KMS-11 (cell line): ENCODE data around the gene HSF4.
A peak's percentile ranks its signal among the peaks of the same experiment; 100 is the strongest.

Source experiments
- H2AFZ ChIP-seq: fragments of 200-600 bp; sonication (generic); 2 replicates; pipeline ENCODE4 v1.6.1; 2016; ENCODE audit warnings: antibody characterized with exemption, mixed run types, low read depth
- H3K27ac ChIP-seq: fragments of 200-600 bp; sonication (generic); 2 replicates; pipeline ENCODE4 v1.6.1; 2016; ENCODE audit warnings: mild to moderate bottlenecking, mixed run types
- H3K27me3 ChIP-seq: fragments of 200-600 bp; sonication (generic); 2 replicates; pipeline ENCODE4 v1.6.1; 2017; ENCODE audit warnings: mild to moderate bottlenecking, low read depth, mixed run types, moderate library complexity; ENCODE audit not compliant: insufficient read depth
- H3K36me3 ChIP-seq: fragments of 200-600 bp; sonication (generic); 2 replicates; pipeline ENCODE4 v1.6.1; 2017; ENCODE audit warnings: mild to moderate bottlenecking, mixed run types; ENCODE audit not compliant: insufficient read depth
- H3K4me1 ChIP-seq: fragments of 200-600 bp; sonication (generic); 2 replicates; pipeline ENCODE4 v1.6.1; 2016; ENCODE audit warnings: mild to moderate bottlenecking, low read depth, mixed run types; ENCODE audit not compliant: poor library complexity, severe bottlenecking
- H3K4me2 ChIP-seq: fragments of 200-600 bp; sonication (generic); 2 replicates; pipeline ENCODE4 v1.7.0; 2016; ENCODE audit warnings: mild to moderate bottlenecking, mixed run types
- H3K4me3 ChIP-seq: fragments of 200-600 bp; sonication (generic); IDR thresholded peaks from 2 replicates; pipeline ENCODE4 v1.6.1; 2017; ENCODE audit warnings: low read depth, low read length, mixed read lengths; ENCODE audit not compliant: insufficient read depth
- H3K79me2 ChIP-seq: fragments of 200-600 bp; sonication (generic); 2 replicates; pipeline ENCODE4 v1.6.1; 2016; ENCODE audit warnings: low read depth, mixed run types; ENCODE audit not compliant: insufficient read depth
- H3K9ac ChIP-seq: fragments of 200-600 bp; sonication (generic); 2 replicates; pipeline ENCODE4 v1.6.1; 2016; ENCODE audit warnings: mild to moderate bottlenecking, mixed run types
- H4K20me1 ChIP-seq: fragments of 200-600 bp; sonication (generic); 2 replicates; pipeline ENCODE4 v1.6.1; 2016; ENCODE audit warnings: mild to moderate bottlenecking, mixed run types; ENCODE audit not compliant: insufficient read depth
- CTCF ChIP-seq: fragments of 200-600 bp; sonication (generic); conservative IDR thresholded peaks from 2 replicates; pipeline ENCODE4 v1.6.1; 2017; ENCODE audit warnings: low read depth, mild to moderate bottlenecking, antibody characterized with exemption, low read length, moderate library complexity, mixed read lengths

The HSF4 gene

GRCh38 chr16:67190041-67190440, 25.5 kb downstream of the HSF4 start, which contains the start of gene EXOC3L1:
EXOC3L1 (minus strand) TSS chr16:67190136; CDS start chr16:67189676, 460 bp downstream.
- H3K27me3 ChIP-seq, result peaks cover 17% of the 10 kb centered on the region; the same call in 1 of the 2 replicates
- H4K20me1 ChIP-seq, result no peaks in the 10 kb centered on the region
- H3K4me3 ChIP-seq, result no peak within 1 kb of the TSS
- no peak for TF ChIP-seq CTCF
- no peak within 1 kb of the TSS for H3K9ac ChIP-seq
- H3K4me1 ChIP-seq, result peaks cover 19% of the 10 kb centered on the region
- H3K36me3 ChIP-seq, result no peaks in the 10 kb centered on the region
- H3K4me2 ChIP-seq, result no peak within 1 kb of the TSS
- no peak within 1 kb of the TSS for H3K27ac ChIP-seq
- no peak within 1 kb of the TSS for H2AFZ ChIP-seq
- H3K79me2 ChIP-seq, result peaks cover 24% of the 10 kb centered on the region

GRCh38 chr16:67190448-67191399, 26.2 kb downstream of the HSF4 start:
- Histone ChIP-seq H3K27ac (no peak overlapping the region), H3K4me2 (no peak overlapping the region), H3K4me1 (peaks cover 19% of the 10 kb centered on the region), H3K79me2 (peaks cover 24% of the 10 kb centered on the region), H4K20me1 (no peaks in the 10 kb centered on the region), H3K27me3 (peaks cover 14% of the 10 kb centered on the region; the same call in 1 of the 2 replicates), H3K36me3 (no peaks in the 10 kb centered on the region), H3K4me3 (no peak overlapping the region), H3K9ac (no peak overlapping the region), H2AFZ (no peak overlapping the region)
- TF ChIP-seq CTCF, result no peak

GRCh38 chr16:67191411-67191994, 27.0 kb downstream of the HSF4 start:
- no peaks in the 10 kb centered on the region for H4K20me1 ChIP-seq
- H3K36me3 ChIP-seq, result no peaks in the 10 kb centered on the region; the same call in 1 of the 2 replicates
- no peak overlapping the region for H3K4me3 ChIP-seq
- TF ChIP-seq CTCF, result no peak
- H3K79me2 ChIP-seq, result peaks cover 24% of the 10 kb centered on the region
- H3K27me3 ChIP-seq, result peaks cover 6% of the 10 kb centered on the region; the same call in 1 of the 2 replicates
- H3K4me2 ChIP-seq, result peak overlapping the region; percentile 95; the same call in 1 of the 2 replicates
- H3K4me1 ChIP-seq, result peaks cover 19% of the 10 kb centered on the region
- peak overlapping the region; percentile 28; the same call in 1 of the 2 replicates for H2AFZ ChIP-seq
- no peak overlapping the region for H3K9ac ChIP-seq
- no peak overlapping the region for H3K27ac ChIP-seq

- peak within 1 kb of the TSS; percentile 83 for H3K9ac ChIP-seq
- H3K27ac ChIP-seq, result peak within 1 kb of the TSS; percentile 42
- no peaks in the 10 kb centered on the region for H4K20me1 ChIP-seq
- peak within 1 kb of the TSS; percentile 28; the same call in 1 of the 2 replicates for H2AFZ ChIP-seq
- no peak for TF ChIP-seq CTCF
- H3K79me2 ChIP-seq, result peaks cover 24% of the 10 kb centered on the region
- peak within 1 kb of the TSS; percentile 95 for H3K4me2 ChIP-seq
- H3K4me3 ChIP-seq, result no peak within 1 kb of the TSS
- peaks cover 19% of the 10 kb centered on the region for H3K4me1 ChIP-seq
- H3K27me3 ChIP-seq, result no peaks in the 10 kb centered on the region; the same call in 1 of the 2 replicates
- no peaks in the 10 kb centered on the region; the same call in 1 of the 2 replicates for H3K36me3 ChIP-seq
These were observed 27.6 kb downstream of the HSF4 start, which contains the start of gene E2F4 for GRCh38 chr16:67191995-67192681. E2F4 (plus strand) TSS chr16:67192155; CDS start chr16:67192228, 73 bp downstream.
